Endothelial cell of umbilical vein (primary cell): ENCODE data around the gene FHIT. TPM values are rescaled to one million over a fixed set of nuclear protein-coding genes. Genes with fewer than 3 reads are reported as not detected.

Experiments
- BruUV-seq: library from RNA; stranded (reverse); fragments of 400-500 nt; replicated peaks from 2 replicates; lab custom pipeline; 2021; lab: Mats Ljungman, UMichigan
- CTCF ChIA-PET: fragments of 300-600, 350-600 bp; sonication (Branson Sonifier 250); formaldehyde crosslinking; loops from one replicate; lab custom pipeline; 2021; ENCODE audit warnings: antibody characterized with exemption, inconsistent platforms; lab: Charles Lee
- POLR2A ChIA-PET: fragments of 300-600, 350-600 bp; sonication (Branson Sonifier 250); formaldehyde crosslinking; loops from one replicate; lab custom pipeline; 2021; ENCODE audit warnings: antibody characterized with exemption, inconsistent platforms; lab: Charles Lee
- DNase-seq: peaks from one replicate; pipeline ENCODE4 v3.0.0-alpha.2; 2011; ENCODE audit warnings: low read depth, low spot score
- FAIRE-seq: peaks from 2 replicates; lab custom pipeline; 2011; peaks lifted over from hg19 to GRCh38; lab: Jason Lieb, UNC
- H2AFZ ChIP-seq: 2 replicates; pipeline ENCODE4 v1.6.0; 2012; ENCODE audit warnings: low read depth, low read length, control low read depth, inconsistent platforms
- H3K27ac ChIP-seq: 2 replicates; pipeline ENCODE4 v1.5.1; 2011; ENCODE audit warnings: low read depth, mild to moderate bottlenecking, control low read depth, low read length, moderate library complexity; ENCODE audit not compliant: insufficient read depth
- H3K27me3 ChIP-seq, 2 experiments: 2 replicates each; pipeline versions ENCODE4 v1.6.0 to v1.6.1; 2011; ENCODE audit warnings: low read length in 2 of 2, mixed read lengths in 1 of 2; ENCODE audit not compliant: control insufficient read depth in 2 of 2, insufficient read depth in 2 of 2
- H3K36me3 ChIP-seq, 2 experiments: 2 replicates in 1 of 2; 3 replicates in 1 of 2; pipeline ENCODE4 v1.5.1; 2011; ENCODE audit warnings: low read length in 2 of 2, mild to moderate bottlenecking in 1 of 2, moderate library complexity in 1 of 2; ENCODE audit not compliant: control insufficient read depth in 2 of 2, insufficient read depth in 2 of 2; ENCODE audit errors: extremely low read depth in 1 of 2
- H3K4me1 ChIP-seq: 3 replicates; pipeline ENCODE4 v1.5.1; 2011; ENCODE audit warnings: mild to moderate bottlenecking, low read length; ENCODE audit not compliant: control insufficient read depth, insufficient read depth; ENCODE audit errors: extremely low read depth
- H3K4me2 ChIP-seq: 2 replicates; pipeline ENCODE4 v1.6.1; 2011; ENCODE audit warnings: low read length, control low read depth, mixed read lengths; ENCODE audit not compliant: insufficient read depth
- H3K4me3 ChIP-seq, 3 experiments: fragments of 200-600 bp in 1 of 3; sonication (generic), shearing (Covaris generic) in 1 of 3; replicated peaks in 1 of 3; 2 replicates each; pipeline ENCODE4 v1.5.1; 2011 to 2016; ENCODE audit warnings: control low read depth in 3 of 3, low read length in 3 of 3, mild to moderate bottlenecking in 2 of 3, inconsistent platforms in 1 of 3, low read depth in 1 of 3, moderate library complexity in 1 of 3; ENCODE audit not compliant: insufficient read depth in 1 of 3
- H3K79me2 ChIP-seq: 2 replicates; pipeline ENCODE4 v1.6.0; 2012; ENCODE audit warnings: low read length, inconsistent platforms; ENCODE audit not compliant: control insufficient read depth, insufficient read depth
- H3K9ac ChIP-seq: replicated peaks from 2 replicates; pipeline ENCODE3; 2011; ENCODE audit warnings: low read length, control low read depth; ENCODE audit not compliant: insufficient read depth; ENCODE audit errors: extremely low read depth
- H3K9me1 ChIP-seq: replicated peaks from 3 replicates; pipeline ENCODE4 v1.6.0; 2011; ENCODE audit warnings: mild to moderate bottlenecking, low read length; ENCODE audit not compliant: control insufficient read depth, insufficient read depth; ENCODE audit errors: extremely low read depth
- H3K9me3 ChIP-seq: replicated peaks from 2 replicates; pipeline ENCODE4 v1.5.1; 2012; ENCODE audit warnings: low read length, inconsistent platforms; ENCODE audit not compliant: control insufficient read depth, insufficient read depth
- H4K20me1 ChIP-seq: replicated peaks from 2 replicates; pipeline ENCODE3; 2011; ENCODE audit warnings: mild to moderate bottlenecking, low read length; ENCODE audit not compliant: control insufficient read depth, insufficient read depth; ENCODE audit errors: extremely low read depth
- CTCF ChIP-seq, 2 donors: IDR thresholded peaks; 1 replicate in 1 of 2; 2 replicates in 1 of 2; pipeline ENCODE4 v1.5.1; 2011; ENCODE audit warnings: low read length in 2 of 2, mild to moderate bottlenecking in 2 of 2, moderate library complexity in 2 of 2, control low read depth in 1 of 2, inconsistent platforms in 1 of 2, low read depth in 1 of 2; ENCODE audit not compliant: insufficient read depth in 1 of 2; ENCODE audit errors: extremely low read depth in 1 of 2
- EZH2 ChIP-seq: IDR thresholded peaks from 2 replicates; pipeline ENCODE4 v1.6.1; 2012; ENCODE audit warnings: borderline replicate concordance, low read depth, mild to moderate bottlenecking, moderate library complexity, low read length, inconsistent platforms; ENCODE audit not compliant: severe bottlenecking
- GATA2 ChIP-seq: IDR thresholded peaks from 2 replicates; pipeline ENCODE4 v1.7.0; 2011; ENCODE audit warnings: low read depth, mild to moderate bottlenecking, moderate library complexity, mixed read lengths, low read length; ENCODE audit not compliant: insufficient read length, insufficient read depth
- JUN ChIP-seq: IDR thresholded peaks from 2 replicates; pipeline ENCODE4 v1.6.1; 2011; ENCODE audit warnings: borderline replicate concordance, low read depth; ENCODE audit not compliant: insufficient read length, insufficient read depth
- MYC ChIP-seq: IDR thresholded peaks from one replicate; pipeline ENCODE4 v1.6.1; 2011; ENCODE audit warnings: mild to moderate bottlenecking, low read depth, low read length
- POLR2A ChIP-seq: IDR thresholded peaks from 2 replicates; pipeline ENCODE4 v1.6.1; 2012; ENCODE audit warnings: low read depth, mild to moderate bottlenecking, control low read depth, low read length
- POLR2AphosphoS5 ChIP-seq: IDR thresholded peaks from 2 replicates; pipeline ENCODE4 v1.6.1; 2012; ENCODE audit warnings: low read depth, mild to moderate bottlenecking, control low read depth, low read length, moderate library complexity; ENCODE audit not compliant: insufficient read depth
- dilution Hi-C: fragments of 300-500 bp; cut with MboI; formaldehyde crosslinking; loops from one replicate; pipeline ENCODE4 v1.15.0; 2019; ENCODE audit warnings: low sequenced_read_pairs; ENCODE audit not compliant: extremely low pct_ligation_motif_present
- intact Hi-C: fragments of 100-400 bp; cut with micrococcal nuclease; formaldehyde crosslinking; loops from one replicate; pipeline ENCODE4 v1.10.0; 2022
- polyA plus RNA-seq, 4 experiments: library from polyadenylated mRNA; depleted of rRNA in 3 of 4; stranded (reverse) in 3 of 4; unstranded in 1 of 4; fragments of >200 nt; gene quantifications; 2 replicates each; pipeline versions ENCODE4 v1.2.1 to v1.2.3, GENCODE V29; 2011 to 2012; ENCODE audit warnings: missing spikeins in 1 of 4
- total RNA-seq: library from RNA; stranded (reverse); gene quantifications from 2 replicates; pipeline ENCODE4 v1.2.3, GENCODE V29; 2021
- TF ChIP-seq, protein P1 (sequence below): IDR thresholded peaks from 2 replicates; pipeline ENCODE4 v1.6.1; 2011; ENCODE audit not compliant: insufficient read depth, insufficient read length

FHIT gene
- total and polyA plus RNA-seq, 2 donors (not counting 3 experiments of a cell fraction or from before 2014, with no cell fraction given) = 0.47 to 2.2 TPM

DNA sequence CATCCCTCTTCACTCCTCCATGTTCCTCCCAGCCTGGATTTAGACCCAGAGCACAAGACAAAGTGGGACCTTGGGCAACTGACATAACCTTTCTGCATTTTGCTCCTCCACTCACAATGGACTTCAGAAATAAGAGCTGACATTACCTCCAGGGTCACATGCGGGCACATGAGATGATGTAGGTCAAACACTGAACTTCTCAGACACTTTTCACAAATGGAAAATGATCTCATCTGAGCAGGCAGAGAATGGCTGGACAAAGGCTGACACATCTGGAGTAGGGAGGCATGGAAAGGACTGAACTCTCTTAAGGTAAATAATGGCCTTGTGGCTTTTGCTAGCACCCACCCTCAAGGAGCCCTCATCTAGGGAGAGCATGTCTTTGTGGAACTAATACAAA, 1352.2 kb downstream of the FHIT start:
- dilution Hi-C loops = no loop called here
- DNase-seq (no peak), FAIRE-seq (no peak)
- Histone ChIP-seq H3K4me3 (no peak overlapping the region), H3K4me1 (no peaks in the 10 kb centered on the region), H4K20me1 (no peaks in the 10 kb centered on the region), H3K36me3 (no peaks in the 10 kb centered on the region), H3K9me3 (peaks cover 2% of the 10 kb centered on the region), H2AFZ (no peak overlapping the region), H3K4me2 (no peak overlapping the region), H3K9ac (no peak overlapping the region), H3K9me1 (no peaks in the 10 kb centered on the region), H3K27me3 (no peaks in the 10 kb centered on the region), H3K27ac (no peak overlapping the region), H3K79me2 (no peaks in the 10 kb centered on the region)
- no peak for TF ChIP-seq POLR2AphosphoS5
- TF ChIP-seq, protein P1, sequence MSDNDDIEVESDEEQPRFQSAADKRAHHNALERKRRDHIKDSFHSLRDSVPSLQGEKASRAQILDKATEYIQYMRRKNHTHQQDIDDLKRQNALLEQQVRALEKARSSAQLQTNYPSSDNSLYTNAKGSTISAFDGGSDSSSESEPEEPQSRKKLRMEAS = no peak
- intact Hi-C loops = no loop called here
- BruUV-seq = no TSS peak
- ChIA-PET CTCF (interaction anchor here (0.6 kb wide), 1 partner anchor 1918 kb away, joined by 3 read pairs; no protein-coding TSS in a partner anchor), POLR2A (no interaction called here)

- ChIA-PET CTCF (no interaction called here), POLR2A (no interaction called here)
- H3K36me3 ChIP-seq = no peaks in the 10 kb centered on the region
- H3K27me3 ChIP-seq = no peaks in the 10 kb centered on the region
- no peak overlapping the region for H3K9ac ChIP-seq
- FAIRE-seq = no peak
- H3K9me1 ChIP-seq = no peaks in the 10 kb centered on the region
- dilution Hi-C loops = no loop called here
- H4K20me1 ChIP-seq = no peaks in the 10 kb centered on the region
- intact Hi-C loops = no loop called here
- H3K27ac ChIP-seq = no peak overlapping the region
- H3K4me2 ChIP-seq = no peak overlapping the region
- no peak overlapping the region for H2AFZ ChIP-seq
- BruUV-seq = no TSS peak
- TF ChIP-seq CTCF (IDR thresholded peaks at IDR 0.05; ENCODE audit: extremely low read depth in 1 of 2, insufficient read depth in 1 of 2, low read depth in 1 of 2, low read length in 2 of 2) (no peak), EZH2 (no peak), MYC (no peak), JUN (no peak), POLR2A (no peak), GATA2 (no peak)
- TF ChIP-seq, protein P1 = no peak
- H3K9me3 ChIP-seq = peaks cover 4% of the 10 kb centered on the region
- H3K79me2 ChIP-seq = no peaks in the 10 kb centered on the region
- no peak for DNase-seq
- no peaks in the 10 kb centered on the region for H3K4me1 ChIP-seq
- no peak overlapping the region for H3K4me3 ChIP-seq
These were observed 1355.3 kb downstream of the FHIT start for GRCh38 chr3:59895972-59896371.
